KMS-11 (cell line): ENCODE measurements around the gene MCM6.
A peak's percentile ranks its signal among the peaks of the same experiment; 100 is the strongest.
"Not testable (repeated sequence)": the region's sequence is repeated elsewhere in the genome, so short reads cannot be mapped to it uniquely, and the experiment has no call there.

Experiments used
- H2AFZ ChIP-seq: fragments of 200-600 bp; sonication (generic); 2 replicates; pipeline ENCODE4 v1.6.1; 2016; ENCODE audit warnings: antibody characterized with exemption, mixed run types, low read depth
- H3K27ac ChIP-seq: fragments of 200-600 bp; sonication (generic); 2 replicates; pipeline ENCODE4 v1.6.1; 2016; ENCODE audit warnings: mild to moderate bottlenecking, mixed run types
- H3K27me3 ChIP-seq: fragments of 200-600 bp; sonication (generic); 2 replicates; pipeline ENCODE4 v1.6.1; 2017; ENCODE audit warnings: mild to moderate bottlenecking, low read depth, mixed run types, moderate library complexity; ENCODE audit not compliant: insufficient read depth
- H3K36me3 ChIP-seq: fragments of 200-600 bp; sonication (generic); 2 replicates; pipeline ENCODE4 v1.6.1; 2017; ENCODE audit warnings: mild to moderate bottlenecking, mixed run types; ENCODE audit not compliant: insufficient read depth
- H3K4me1 ChIP-seq: fragments of 200-600 bp; sonication (generic); 2 replicates; pipeline ENCODE4 v1.6.1; 2016; ENCODE audit warnings: mild to moderate bottlenecking, low read depth, mixed run types; ENCODE audit not compliant: poor library complexity, severe bottlenecking
- H3K4me2 ChIP-seq: fragments of 200-600 bp; sonication (generic); 2 replicates; pipeline ENCODE4 v1.7.0; 2016; ENCODE audit warnings: mild to moderate bottlenecking, mixed run types
- H3K4me3 ChIP-seq: fragments of 200-600 bp; sonication (generic); IDR thresholded peaks from 2 replicates; pipeline ENCODE4 v1.6.1; 2017; ENCODE audit warnings: low read depth, low read length, mixed read lengths; ENCODE audit not compliant: insufficient read depth
- H3K79me2 ChIP-seq: fragments of 200-600 bp; sonication (generic); 2 replicates; pipeline ENCODE4 v1.6.1; 2016; ENCODE audit warnings: low read depth, mixed run types; ENCODE audit not compliant: insufficient read depth
- H3K9ac ChIP-seq: fragments of 200-600 bp; sonication (generic); 2 replicates; pipeline ENCODE4 v1.6.1; 2016; ENCODE audit warnings: mild to moderate bottlenecking, mixed run types
- H4K20me1 ChIP-seq: fragments of 200-600 bp; sonication (generic); 2 replicates; pipeline ENCODE4 v1.6.1; 2016; ENCODE audit warnings: mild to moderate bottlenecking, mixed run types; ENCODE audit not compliant: insufficient read depth
- TF ChIP-seq, protein P1 (sequence below): fragments of 200-600 bp; sonication (generic); conservative IDR thresholded peaks from 2 replicates; pipeline ENCODE4 v1.6.1; 2017; ENCODE audit warnings: low read depth, mild to moderate bottlenecking, antibody characterized with exemption, low read length, moderate library complexity, mixed read lengths

The MCM6 gene

DNA sequence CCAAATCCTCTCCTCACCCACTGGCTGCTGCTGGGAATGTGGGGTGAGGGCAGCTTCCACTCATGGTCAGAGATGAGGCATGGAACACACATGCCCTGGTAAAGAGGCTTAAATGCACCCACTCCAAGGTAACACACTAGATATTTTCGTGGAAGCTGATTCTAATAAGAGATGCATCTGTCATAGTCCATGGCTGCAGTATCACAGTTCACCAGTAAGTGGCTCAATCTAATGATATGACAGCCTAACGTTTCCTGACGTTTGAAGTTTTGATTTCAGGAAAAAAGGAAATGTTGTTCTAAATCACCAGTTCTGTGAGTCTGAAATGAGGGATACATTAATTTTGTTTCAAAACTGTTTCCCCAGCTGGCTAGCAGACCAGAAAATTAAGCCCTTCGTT, 77.5 kb downstream of the MCM6 start:
- H3K27me3 ChIP-seq, result no peaks in the 10 kb centered on the region
- TF ChIP-seq, protein P1, sequence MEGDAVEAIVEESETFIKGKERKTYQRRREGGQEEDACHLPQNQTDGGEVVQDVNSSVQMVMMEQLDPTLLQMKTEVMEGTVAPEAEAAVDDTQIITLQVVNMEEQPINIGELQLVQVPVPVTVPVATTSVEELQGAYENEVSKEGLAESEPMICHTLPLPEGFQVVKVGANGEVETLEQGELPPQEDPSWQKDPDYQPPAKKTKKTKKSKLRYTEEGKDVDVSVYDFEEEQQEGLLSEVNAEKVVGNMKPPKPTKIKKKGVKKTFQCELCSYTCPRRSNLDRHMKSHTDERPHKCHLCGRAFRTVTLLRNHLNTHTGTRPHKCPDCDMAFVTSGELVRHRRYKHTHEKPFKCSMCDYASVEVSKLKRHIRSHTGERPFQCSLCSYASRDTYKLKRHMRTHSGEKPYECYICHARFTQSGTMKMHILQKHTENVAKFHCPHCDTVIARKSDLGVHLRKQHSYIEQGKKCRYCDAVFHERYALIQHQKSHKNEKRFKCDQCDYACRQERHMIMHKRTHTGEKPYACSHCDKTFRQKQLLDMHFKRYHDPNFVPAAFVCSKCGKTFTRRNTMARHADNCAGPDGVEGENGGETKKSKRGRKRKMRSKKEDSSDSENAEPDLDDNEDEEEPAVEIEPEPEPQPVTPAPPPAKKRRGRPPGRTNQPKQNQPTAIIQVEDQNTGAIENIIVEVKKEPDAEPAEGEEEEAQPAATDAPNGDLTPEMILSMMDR, result no peak
- no peaks in the 10 kb centered on the region for H3K36me3 ChIP-seq
- H4K20me1 ChIP-seq, result no peaks in the 10 kb centered on the region
- H3K4me2 ChIP-seq, result no peak overlapping the region
- no peak overlapping the region for H3K27ac ChIP-seq
- H2AFZ ChIP-seq, result no peak overlapping the region
- H3K79me2 ChIP-seq, result no peaks in the 10 kb centered on the region
- H3K4me1 ChIP-seq, result no peaks in the 10 kb centered on the region
- no peak overlapping the region for H3K9ac ChIP-seq
- H3K4me3 ChIP-seq, result no peak overlapping the region

DNA sequence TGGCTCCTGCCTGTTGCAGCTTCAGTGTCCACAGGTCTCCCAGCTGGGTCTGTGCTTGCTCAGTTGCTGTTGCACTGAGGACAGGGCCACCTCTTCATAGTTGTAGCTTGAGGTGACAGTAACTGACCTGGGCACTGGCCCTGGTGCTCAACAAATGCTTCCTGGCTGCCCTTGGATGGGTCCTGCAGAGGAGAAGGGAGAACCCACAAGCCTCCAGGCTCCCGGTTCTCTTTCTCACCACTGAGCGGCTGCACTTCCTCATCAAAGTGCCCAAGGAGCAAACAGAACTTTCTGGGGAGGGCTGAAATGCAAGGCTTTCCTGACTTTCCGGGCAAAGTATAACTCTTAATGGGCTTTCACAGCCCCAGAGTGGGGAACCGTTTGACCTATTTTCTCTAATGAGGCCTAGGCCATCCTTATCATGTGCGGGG, 78.0 kb downstream of the MCM6 start:
- Histone ChIP-seq H3K9ac (no peak overlapping the region), H3K27me3 (no peaks in the 10 kb centered on the region)
- TF ChIP-seq, protein P1, result no peak

DNA sequence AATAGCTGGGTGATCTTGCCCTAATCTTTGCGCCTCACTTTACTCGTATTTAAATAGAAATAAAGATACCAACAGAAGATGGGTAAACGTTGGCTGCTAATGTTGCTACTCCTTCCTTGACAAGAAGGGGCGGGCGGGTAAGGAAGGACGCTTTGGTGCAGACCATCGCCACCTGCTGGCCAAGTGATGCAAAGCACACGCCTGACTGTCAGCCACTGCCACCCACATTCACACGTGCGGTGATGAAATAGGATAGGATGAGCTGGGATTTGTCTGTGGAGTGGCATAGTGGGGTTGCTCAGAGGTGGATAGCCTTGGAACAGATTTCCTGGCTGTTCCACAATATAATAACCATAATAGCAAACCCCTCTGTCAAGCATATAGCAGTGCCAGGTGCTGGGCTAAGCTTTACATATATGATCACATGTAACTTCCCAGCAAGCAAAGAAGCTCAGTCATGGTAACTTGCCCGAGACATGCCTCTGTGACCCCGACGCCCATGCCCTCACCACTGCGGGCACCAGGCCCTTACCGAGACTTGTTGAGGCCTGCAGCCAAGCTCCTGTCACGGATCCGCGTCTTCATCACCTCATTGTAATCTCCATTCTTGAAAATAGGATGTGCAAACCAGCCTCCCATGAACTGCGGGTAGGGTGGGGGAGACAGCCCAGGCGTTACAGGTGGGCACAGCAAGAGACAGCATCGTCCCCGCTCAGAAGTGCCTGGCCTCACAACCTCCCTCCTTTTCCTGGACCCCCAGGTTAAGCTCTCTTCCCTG, 78.6 kb downstream of the MCM6 start:
- Histone ChIP-seq H3K27me3 (no peaks in the 10 kb centered on the region), H3K4me1 (no peaks in the 10 kb centered on the region), H3K27ac (no peak overlapping the region), H4K20me1 (no peaks in the 10 kb centered on the region), H3K4me2 (no peak overlapping the region), H3K4me3 (no peak overlapping the region), H2AFZ (peak overlapping the region; percentile 36; the same call in 1 of the 2 replicates), H3K9ac (no peak overlapping the region), H3K79me2 (no peaks in the 10 kb centered on the region), H3K36me3 (no peaks in the 10 kb centered on the region)
- TF ChIP-seq, protein P1, result peak; percentile 83

More for the DNA sequence above, 78.0 kb downstream of the MCM6 start:
- no peaks in the 10 kb centered on the region for H4K20me1 ChIP-seq
- no peaks in the 10 kb centered on the region for H3K36me3 ChIP-seq
- no peak overlapping the region for H3K4me3 ChIP-seq
- no peaks in the 10 kb centered on the region for H3K4me1 ChIP-seq
- no peak overlapping the region for H3K27ac ChIP-seq
- no peaks in the 10 kb centered on the region for H3K79me2 ChIP-seq
- H3K4me2 ChIP-seq, result no peak overlapping the region
- no peak overlapping the region for H2AFZ ChIP-seq

DNA sequence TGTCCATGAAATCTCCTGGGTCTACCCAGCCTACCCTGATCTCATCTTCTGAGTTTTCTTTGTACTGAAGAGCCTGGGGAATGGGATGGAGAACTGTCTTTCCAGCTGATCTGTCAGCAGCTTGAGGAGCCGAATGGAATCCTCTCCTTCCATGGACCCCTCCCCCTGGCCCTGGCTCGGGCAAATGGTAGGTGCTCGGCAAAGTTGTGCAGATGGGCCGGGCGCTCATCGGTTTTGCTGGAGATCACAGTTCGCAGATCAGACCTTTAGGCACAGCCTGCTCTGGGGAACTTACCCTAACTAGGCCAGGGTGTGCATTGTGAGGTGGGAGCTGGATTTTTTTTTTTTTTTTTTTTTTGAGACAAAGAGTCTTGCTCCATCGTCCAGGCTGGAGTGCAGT, 79.6 kb downstream of the MCM6 start:
- no peaks in the 10 kb centered on the region for H3K79me2 ChIP-seq
- no peak overlapping the region for H3K27ac ChIP-seq
- H3K4me1 ChIP-seq, result no peaks in the 10 kb centered on the region
- H2AFZ ChIP-seq, result no peak overlapping the region
- H4K20me1 ChIP-seq, result no peaks in the 10 kb centered on the region
- no peaks in the 10 kb centered on the region for H3K27me3 ChIP-seq
- H3K9ac ChIP-seq, result no peak overlapping the region
- H3K4me2 ChIP-seq, result no peak overlapping the region
- TF ChIP-seq, protein P1, result no peak
- no peaks in the 10 kb centered on the region for H3K36me3 ChIP-seq
- H3K4me3 ChIP-seq, result no peak overlapping the region

DNA sequence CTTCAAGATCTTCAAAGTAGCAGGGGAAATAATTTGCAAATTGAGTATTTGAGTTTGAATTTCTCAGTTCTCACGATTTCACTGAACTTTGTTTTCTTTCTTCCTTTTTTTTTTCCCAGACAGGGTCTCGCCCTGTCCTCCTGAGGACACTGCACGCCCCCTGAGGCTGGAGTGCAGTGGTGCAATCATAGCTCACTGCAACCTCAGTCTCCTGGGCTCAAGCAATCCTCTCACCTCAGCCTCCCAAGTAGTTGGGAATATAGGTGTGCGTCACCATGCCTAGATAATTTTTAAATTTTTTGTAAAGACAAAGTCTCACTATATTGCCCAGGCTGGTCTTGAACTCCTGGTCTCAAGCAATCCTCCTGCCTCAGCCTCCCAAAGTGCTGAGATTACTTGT, 80.6 kb downstream of the MCM6 start:
- not testable (repeated sequence) for H4K20me1 ChIP-seq, H3K79me2 ChIP-seq, H3K4me3 ChIP-seq, H3K36me3 ChIP-seq, H3K27ac ChIP-seq, H3K27me3 ChIP-seq, H3K4me2 ChIP-seq, H2AFZ ChIP-seq, H3K9ac ChIP-seq, H3K4me1 ChIP-seq
